Neuron (in vitro differentiated cells): ENCODE results near the gene GHRL.
A peak's percentile ranks its signal among the peaks of the same experiment; 100 is the strongest.

Experiments used
- H2AFZ ChIP-seq: one replicate; pipeline ENCODE4 v1.6.1; 2013; ENCODE audit warnings: low read depth, mild to moderate bottlenecking, inconsistent platforms, low read length, moderate library complexity
- H3K27me3 ChIP-seq: one replicate; pipeline ENCODE4 v1.6.1; 2013; ENCODE audit warnings: low read length; ENCODE audit not compliant: insufficient read depth
- H3K36me3 ChIP-seq: one replicate; pipeline ENCODE4 v1.6.1; 2013; ENCODE audit warnings: low read length; ENCODE audit not compliant: insufficient read depth
- H3K4me1 ChIP-seq: one replicate; pipeline ENCODE4 v1.6.1; 2013; ENCODE audit warnings: low read length; ENCODE audit not compliant: insufficient read depth
- H3K4me3 ChIP-seq: 2 replicates; pipeline ENCODE4 v1.5.1; 2013; ENCODE audit warnings: mild to moderate bottlenecking, low read length, moderate library complexity
- H3K9me3 ChIP-seq: one replicate; pipeline ENCODE4 v1.6.1; 2013; ENCODE audit warnings: low read length

The GHRL gene

DNA sequence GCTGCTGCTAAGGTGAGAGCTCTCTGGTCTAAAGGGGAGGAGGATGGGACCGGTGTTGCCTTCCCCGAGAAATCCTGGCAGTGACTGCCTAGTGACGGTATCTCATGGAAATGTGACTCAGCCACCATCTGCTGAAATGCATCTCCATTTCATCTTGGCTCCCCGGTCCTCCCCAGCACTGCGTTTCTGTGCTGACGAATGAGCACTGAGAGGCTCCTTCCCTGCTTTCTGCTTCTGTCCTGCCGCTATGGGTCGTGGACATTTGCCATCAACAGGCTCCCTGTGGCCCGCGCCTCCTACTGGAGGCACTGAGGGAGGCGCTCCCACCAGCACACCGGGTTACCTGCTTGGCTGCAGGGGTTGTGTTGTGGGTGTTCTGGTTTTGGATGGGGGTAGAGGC lies 41.7 kb upstream of the GHRL start:
- peaks cover 14% of the 10 kb centered on the region for H3K27me3 ChIP-seq
- H3K4me3 ChIP-seq: no peak overlapping the region
- no peaks in the 10 kb centered on the region for H3K36me3 ChIP-seq
- H3K9me3 ChIP-seq: no peaks in the 10 kb centered on the region
- H3K4me1 ChIP-seq: peaks cover 4% of the 10 kb centered on the region
- no peak overlapping the region for H2AFZ ChIP-seq

- Histone ChIP-seq H3K27me3 (peaks cover 14% of the 10 kb centered on the region), H3K4me3 (no peak overlapping the region), H3K36me3 (no peaks in the 10 kb centered on the region), H3K4me1 (peaks cover 4% of the 10 kb centered on the region), H3K9me3 (no peaks in the 10 kb centered on the region), H2AFZ (no peak overlapping the region)
These were observed 41.3 kb upstream of the GHRL start for GRCh38 chr3:10334042-10334441.

DNA sequence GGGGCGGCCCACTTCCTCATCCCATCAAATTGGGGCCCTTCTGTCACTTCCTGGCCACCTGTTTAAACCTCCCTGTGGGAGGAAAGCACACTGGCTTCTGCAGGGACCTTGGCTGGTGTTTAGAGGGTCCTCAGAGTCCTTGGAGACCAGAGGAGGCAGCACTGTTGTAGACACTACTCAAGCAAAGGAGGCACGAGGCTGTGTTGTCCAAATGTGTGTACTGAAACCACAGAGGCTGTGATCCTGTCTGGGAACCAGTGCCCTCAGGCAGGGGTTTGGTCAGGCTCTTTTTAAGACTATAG lies 40.6 kb upstream of the GHRL start:
- H3K27me3 ChIP-seq: peaks cover 21% of the 10 kb centered on the region
- no peak overlapping the region for H3K4me3 ChIP-seq
- H3K4me1 ChIP-seq: peaks cover 4% of the 10 kb centered on the region
- no peaks in the 10 kb centered on the region for H3K36me3 ChIP-seq
- H2AFZ ChIP-seq: no peak overlapping the region
- no peaks in the 10 kb centered on the region for H3K9me3 ChIP-seq

DNA sequence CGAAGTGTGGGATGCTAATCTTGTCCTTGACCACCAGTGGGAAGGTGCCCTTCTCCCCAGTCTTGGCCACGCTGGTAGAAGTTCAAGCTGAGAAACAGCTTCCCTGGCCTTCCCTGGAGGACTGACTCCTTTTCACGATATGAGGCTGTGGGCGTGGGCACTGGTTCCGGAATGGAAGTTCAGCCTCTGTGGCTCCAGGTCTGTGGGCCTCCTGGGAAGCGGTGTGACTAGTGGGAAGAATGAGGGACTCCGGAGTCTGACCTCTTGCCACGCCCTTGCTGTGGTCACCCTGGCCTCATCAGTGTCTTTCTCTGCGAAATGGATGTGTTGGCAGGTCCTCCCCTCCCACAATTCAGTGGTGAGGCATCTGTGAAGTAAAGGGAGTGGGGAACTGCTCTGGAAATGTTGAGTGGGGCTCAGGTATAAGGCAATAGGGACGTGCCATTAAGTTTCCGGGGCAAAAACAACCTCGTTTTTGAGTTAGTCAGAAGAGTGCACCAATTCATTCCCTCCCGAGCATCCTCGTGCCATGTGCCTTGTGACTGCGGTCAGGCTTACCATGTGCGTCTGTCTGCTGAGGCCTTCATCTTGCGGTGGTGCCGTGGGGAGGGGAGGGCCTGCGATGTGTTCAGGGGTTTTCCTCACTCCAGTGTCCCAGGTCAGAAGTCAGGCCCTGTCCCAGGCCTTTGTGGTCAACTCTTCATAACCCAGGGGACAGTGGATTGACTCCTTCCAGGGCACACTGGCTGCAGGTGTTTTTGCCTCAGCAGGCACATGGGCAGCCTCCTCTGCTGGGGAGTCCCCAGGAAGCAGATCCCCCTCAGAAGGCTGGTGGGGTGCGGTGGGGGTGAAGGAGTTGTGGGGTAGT lies 40.0 kb upstream of the GHRL start:
- Histone ChIP-seq H3K27me3 (peaks cover 24% of the 10 kb centered on the region), H3K4me3 (no peak overlapping the region), H2AFZ (no peak overlapping the region), H3K4me1 (peaks cover 4% of the 10 kb centered on the region), H3K9me3 (no peaks in the 10 kb centered on the region), H3K36me3 (no peaks in the 10 kb centered on the region)

DNA sequence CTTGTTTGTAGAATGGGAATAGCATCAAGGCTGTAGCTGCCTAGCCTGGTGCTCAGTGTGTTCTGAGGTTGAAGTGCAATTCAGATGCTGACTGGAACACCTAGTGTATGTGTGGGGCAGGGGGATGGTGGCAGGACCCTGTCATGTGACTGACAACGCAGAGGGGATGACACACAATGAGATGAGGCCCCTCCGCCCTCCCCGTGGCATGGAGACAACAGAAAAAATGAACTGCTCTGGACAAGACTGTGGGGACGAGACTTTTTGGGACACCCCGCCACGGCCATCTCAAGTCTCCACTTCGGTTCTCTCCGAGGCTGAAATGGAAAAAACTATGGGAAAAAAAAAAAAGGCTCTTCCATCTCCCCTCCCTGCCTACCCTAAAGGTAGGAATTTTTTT lies 38.6 kb upstream of the GHRL start:
- Histone ChIP-seq H3K4me3 (no peak overlapping the region), H3K9me3 (no peaks in the 10 kb centered on the region), H3K27me3 (peaks cover 36% of the 10 kb centered on the region), H2AFZ (no peak overlapping the region), H3K4me1 (peaks cover 4% of the 10 kb centered on the region), H3K36me3 (no peaks in the 10 kb centered on the region)

GRCh38 chr3:10330319-10330718 lies 37.6 kb upstream of the GHRL start:
- no peaks in the 10 kb centered on the region for H3K36me3 ChIP-seq
- H3K4me1 ChIP-seq: peaks cover 4% of the 10 kb centered on the region
- H3K27me3 ChIP-seq: peaks cover 42% of the 10 kb centered on the region
- H3K4me3 ChIP-seq: no peak overlapping the region
- H3K9me3 ChIP-seq: no peaks in the 10 kb centered on the region
- no peak overlapping the region for H2AFZ ChIP-seq

- no peak overlapping the region for H2AFZ ChIP-seq
- no peaks in the 10 kb centered on the region for H3K36me3 ChIP-seq
- no peaks in the 10 kb centered on the region for H3K9me3 ChIP-seq
- H3K4me1 ChIP-seq: peaks cover 4% of the 10 kb centered on the region
- H3K4me3 ChIP-seq: no peak overlapping the region
- H3K27me3 ChIP-seq: peaks cover 45% of the 10 kb centered on the region
These were observed 36.8 kb upstream of the GHRL start for GRCh38 chr3:10329495-10330015.

- no peak overlapping the region for H3K4me3 ChIP-seq
- peaks cover 45% of the 10 kb centered on the region for H3K27me3 ChIP-seq
These were observed 35.8 kb upstream of the GHRL start for GRCh38 chr3:10328460-10329071.

DNA sequence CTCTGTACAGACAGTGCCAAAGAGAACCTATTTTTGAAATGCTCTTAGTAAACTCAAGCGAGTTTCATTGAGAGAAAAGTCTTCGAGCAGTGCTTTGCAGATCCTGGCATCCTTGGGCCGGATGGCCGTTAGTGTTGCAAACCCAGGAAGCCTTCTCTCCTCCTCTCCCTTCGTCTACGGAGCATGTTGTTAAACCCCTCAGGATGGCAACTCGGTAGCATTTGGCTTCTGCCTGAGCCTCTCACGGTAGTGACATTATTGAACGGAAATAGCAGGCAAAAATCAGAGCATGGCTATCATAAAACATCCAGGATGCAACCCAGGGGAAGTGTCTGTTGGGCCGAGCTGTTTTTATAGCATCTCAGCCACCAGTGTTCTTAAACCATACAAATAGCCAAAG lies 34.8 kb upstream of the GHRL start:
- Histone ChIP-seq H3K36me3 (no peaks in the 10 kb centered on the region), H3K4me1 (no peaks in the 10 kb centered on the region), H2AFZ (no peak overlapping the region), H3K4me3 (no peak overlapping the region), H3K9me3 (no peaks in the 10 kb centered on the region), H3K27me3 (peaks cover 41% of the 10 kb centered on the region)

More at GRCh38 chr3:10328460-10329071, 35.8 kb upstream of the GHRL start:
- no peak overlapping the region for H2AFZ ChIP-seq
- H3K36me3 ChIP-seq: no peaks in the 10 kb centered on the region
- H3K4me1 ChIP-seq: no peaks in the 10 kb centered on the region
- H3K9me3 ChIP-seq: no peaks in the 10 kb centered on the region

GRCh38 chr3:10322352-10322710 lies 29.6 kb upstream of the GHRL start:
- Histone ChIP-seq H2AFZ (no peak overlapping the region), H3K36me3 (peaks cover 17% of the 10 kb centered on the region), H3K27me3 (peaks cover 17% of the 10 kb centered on the region), H3K9me3 (no peaks in the 10 kb centered on the region), H3K4me1 (peaks cover 12% of the 10 kb centered on the region), H3K4me3 (no peak overlapping the region)

- peaks cover 22% of the 10 kb centered on the region for H3K36me3 ChIP-seq
- no peaks in the 10 kb centered on the region for H3K9me3 ChIP-seq
- peaks cover 12% of the 10 kb centered on the region for H3K4me1 ChIP-seq
- no peak overlapping the region for H2AFZ ChIP-seq
- H3K27me3 ChIP-seq: peaks cover 14% of the 10 kb centered on the region
- no peak overlapping the region for H3K4me3 ChIP-seq
These were observed 29.0 kb upstream of the GHRL start for GRCh38 chr3:10321630-10322351.

DNA sequence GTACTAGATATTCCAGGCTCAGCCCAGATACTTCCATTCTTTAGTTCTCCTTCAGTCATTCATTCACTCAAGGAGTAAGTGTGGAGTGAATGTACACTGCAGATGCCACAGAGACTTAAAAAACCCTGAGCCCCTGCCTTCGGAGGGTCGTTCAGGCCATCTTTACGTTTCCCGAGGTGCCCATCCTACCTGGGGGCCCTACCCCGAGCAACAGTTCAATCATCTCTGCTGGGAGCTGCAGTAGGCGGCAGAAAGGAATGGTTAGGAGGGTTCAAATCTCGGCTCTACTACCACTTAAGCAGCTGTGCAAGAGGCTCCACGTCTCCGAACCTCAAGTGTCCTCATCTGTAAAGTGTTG lies 27.6 kb upstream of the GHRL start:
- Histone ChIP-seq H3K36me3 (peaks cover 36% of the 10 kb centered on the region), H3K27me3 (peaks cover 3% of the 10 kb centered on the region), H3K4me3 (peak overlapping the region; percentile 97), H2AFZ (peak overlapping the region; percentile 52), H3K9me3 (no peaks in the 10 kb centered on the region), H3K4me1 (peaks cover 12% of the 10 kb centered on the region)

- no peak overlapping the region for H2AFZ ChIP-seq
- H3K4me3 ChIP-seq: peak overlapping the region; percentile 97
- H3K27me3 ChIP-seq: peaks cover under 1% of the 10 kb centered on the region
- peaks cover 41% of the 10 kb centered on the region for H3K36me3 ChIP-seq
- peaks cover 12% of the 10 kb centered on the region for H3K4me1 ChIP-seq
- H3K9me3 ChIP-seq: no peaks in the 10 kb centered on the region
These were observed 27.1 kb upstream of the GHRL start for GRCh38 chr3:10319804-10320203.
